ENCODE data around the gene MAD1L1. TPM values are rescaled to one million over a fixed set of nuclear protein-coding genes. Genes with fewer than 3 reads are reported as not detected.
A peak's percentile ranks its signal among the peaks of the same experiment; 100 is the strongest.

MAD1L1 gene
- total RNA-seq, 2 donors from 2014 or later: 59.1 to 61.4 TPM

GRCh38 chr7:1856161-1856887, 376.4 kb downstream of the MAD1L1 start:
- no peaks in the 10 kb centered on the region for H3K4me1 Mint-ChIP-seq
- H3K4me3 Mint-ChIP-seq: no peak overlapping the region
- peak; percentile 44 for DNase-seq
- TF ChIP-seq CTCF (conservative IDR thresholded peaks at IDR 0.05): no peak
- H3K27ac Mint-ChIP-seq: no peak overlapping the region
- no peaks in the 10 kb centered on the region for H3K27me3 ChIP-seq (ENCODE audit: control insufficient read depth, insufficient read depth, low read length, poor library complexity, severe bottlenecking)
- H3K9ac ChIP-seq (ENCODE audit: extremely low read depth, low read length, poor library complexity, severe bottlenecking): no peak overlapping the region
- no peaks in the 10 kb centered on the region for H3K4me1 ChIP-seq (ENCODE audit: control insufficient read depth, insufficient read depth, low read length)
- H3K27ac ChIP-seq (ENCODE audit: low read depth, low read length): no peak overlapping the region
- H3K36me3 Mint-ChIP-seq (ENCODE audit: low read depth): no peaks in the 10 kb centered on the region
- 86 to 87% methylated on average over 16 to 45 of the region's 45 CpGs for WGBS, 2 experiments (ENCODE audit: insufficient coverage in 1 of 2, insufficient read length in 1 of 2)
- H3K36me3 ChIP-seq (ENCODE audit: control insufficient read depth, insufficient read depth, low read length): no peaks in the 10 kb centered on the region
- H3K27me3 Mint-ChIP-seq (ENCODE audit: insufficient read depth): no peaks in the 10 kb centered on the region
- no peaks in the 10 kb centered on the region for H3K9me3 Mint-ChIP-seq
- no peaks in the 10 kb centered on the region for H3K9me3 ChIP-seq (ENCODE audit: control insufficient read depth, low read length)
- H3K4me3 ChIP-seq (ENCODE audit: low read length): no peak overlapping the region

- no peaks in the 10 kb centered on the region for H3K4me1 ChIP-seq (ENCODE audit: control insufficient read depth, insufficient read depth, low read length)
- Mint-ChIP-seq H3K4me1 (no peaks in the 10 kb centered on the region), H3K27me3 (ENCODE audit: insufficient read depth) (no peaks in the 10 kb centered on the region), H3K27ac (no peak overlapping the region), H3K9me3 (no peaks in the 10 kb centered on the region), H3K4me3 (no peak overlapping the region), H3K36me3 (ENCODE audit: low read depth) (no peaks in the 10 kb centered on the region)
- H3K36me3 ChIP-seq (ENCODE audit: control insufficient read depth, insufficient read depth, low read length): no peaks in the 10 kb centered on the region
- H3K27ac ChIP-seq (ENCODE audit: low read depth, low read length): no peak overlapping the region
- H3K4me3 ChIP-seq (ENCODE audit: low read length): no peak overlapping the region
- H3K27me3 ChIP-seq (ENCODE audit: control insufficient read depth, insufficient read depth, low read length, poor library complexity, severe bottlenecking): no peaks in the 10 kb centered on the region
- WGBS, 2 experiments (ENCODE audit: insufficient coverage in 1 of 2, insufficient read length in 1 of 2): 88 to 90% methylated on average over 12 to 14 of the region's 14 CpGs
- TF ChIP-seq CTCF (conservative IDR thresholded peaks at IDR 0.05): no peak
- DNase-seq: no peak
- H3K9ac ChIP-seq (ENCODE audit: extremely low read depth, low read length, poor library complexity, severe bottlenecking): no peak overlapping the region
- H3K9me3 ChIP-seq (ENCODE audit: control insufficient read depth, low read length): no peaks in the 10 kb centered on the region
Observed at GRCh38 chr7:1855725-1856160, 377.0 kb downstream of the MAD1L1 start.

DNA sequence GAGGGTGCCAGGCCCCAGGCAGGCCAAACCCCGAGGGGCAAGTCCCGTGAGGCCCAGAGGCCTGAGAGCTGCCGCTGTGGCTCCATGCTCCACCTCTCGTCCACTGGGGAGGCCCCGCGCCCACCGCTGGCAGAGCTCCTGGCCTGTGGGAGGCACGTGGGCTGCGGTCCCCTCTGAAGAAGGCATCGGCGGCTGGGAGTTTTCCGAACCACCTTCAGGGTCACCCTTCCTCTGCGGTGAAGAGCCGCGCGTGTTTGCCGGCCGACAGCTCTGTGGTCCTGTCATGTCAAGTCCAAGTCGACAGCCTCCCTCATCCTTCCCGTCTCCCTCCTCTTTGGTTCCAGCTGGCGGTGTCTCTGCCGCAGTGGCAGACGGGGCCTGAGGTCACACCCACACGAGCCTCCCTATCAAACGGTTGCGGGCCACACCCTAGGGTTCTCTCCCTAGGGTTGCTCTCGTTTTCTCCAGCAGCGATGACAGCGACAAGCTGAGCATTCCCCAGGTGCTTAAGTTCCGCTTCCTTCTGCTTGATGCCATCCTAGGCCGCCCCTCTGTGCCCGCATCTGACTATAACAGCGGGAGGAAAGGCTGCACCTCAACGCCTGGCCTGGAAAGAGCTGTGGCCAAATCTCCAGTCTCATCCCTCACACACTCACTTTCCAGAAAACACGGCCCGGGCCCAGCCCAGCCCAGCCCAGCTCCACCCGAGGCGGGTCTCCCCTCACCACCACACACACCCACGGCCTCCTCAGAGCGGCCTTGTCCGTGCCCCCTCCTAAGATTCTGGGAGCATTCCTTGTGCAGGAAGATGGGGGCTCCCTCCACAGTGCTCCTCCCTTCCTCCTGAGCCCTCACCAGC, 377.6 kb downstream of the MAD1L1 start:
- H3K4me1 Mint-ChIP-seq: no peaks in the 10 kb centered on the region
- WGBS, 2 experiments (ENCODE audit: insufficient coverage in 1 of 2, insufficient read length in 1 of 2): 93 to 97% methylated on average over 32 to 41 of the region's 41 CpGs
- no peak overlapping the region for H3K27ac ChIP-seq (ENCODE audit: low read depth, low read length)
- H3K27me3 ChIP-seq (ENCODE audit: control insufficient read depth, insufficient read depth, low read length, poor library complexity, severe bottlenecking): no peaks in the 10 kb centered on the region
- TF ChIP-seq CTCF (conservative IDR thresholded peaks at IDR 0.05): no peak
- H3K9me3 ChIP-seq (ENCODE audit: control insufficient read depth, low read length): no peaks in the 10 kb centered on the region
- H3K9ac ChIP-seq (ENCODE audit: extremely low read depth, low read length, poor library complexity, severe bottlenecking): no peak overlapping the region
- H3K36me3 Mint-ChIP-seq (ENCODE audit: low read depth): no peaks in the 10 kb centered on the region
- no peaks in the 10 kb centered on the region for H3K27me3 Mint-ChIP-seq (ENCODE audit: insufficient read depth)
- peak; percentile 38 for DNase-seq
- no peak overlapping the region for H3K4me3 Mint-ChIP-seq
- no peaks in the 10 kb centered on the region for H3K9me3 Mint-ChIP-seq
- H3K4me1 ChIP-seq (ENCODE audit: control insufficient read depth, insufficient read depth, low read length): no peaks in the 10 kb centered on the region
- H3K4me3 ChIP-seq (ENCODE audit: low read length): no peak overlapping the region
- no peak overlapping the region for H3K27ac Mint-ChIP-seq
- H3K36me3 ChIP-seq (ENCODE audit: control insufficient read depth, insufficient read depth, low read length): no peaks in the 10 kb centered on the region

Measured in endodermal cell (in vitro differentiated cells).